Stimulated activated CD4-positive, alpha-beta T cell treated with anti-CD3 and anti-CD28 coated beads, Interleukin-15, amount 100 ng/mL, for 48 hours (primary cell): ENCODE measurements around the gene PLXND1.

Experiments used
- DNase-seq, 2 donors: peaks; one replicate each; pipeline ENCODE4 v3.0.0-alpha.2; 2020; ENCODE audit warnings: low read depth in 2 of 2

PLXND1 gene

GRCh38 chr3:129602730-129603560 is 3.5 kb downstream of the PLXND1 start:
- no peak for DNase-seq

GRCh38 chr3:129602309-129602708 is 4.2 kb downstream of the PLXND1 start:
- DNase-seq = no peak

- DNase-seq = no peak
These were observed 4.8 kb downstream of the PLXND1 start for GRCh38 chr3:129601713-129602112.

- DNase-seq = no peak
These were observed 6.1 kb downstream of the PLXND1 start for GRCh38 chr3:129600348-129600747.

GRCh38 chr3:129599607-129600006 is 6.9 kb downstream of the PLXND1 start:
- DNase-seq = no peak

- DNase-seq = no peak
These were observed 7.4 kb downstream of the PLXND1 start for GRCh38 chr3:129599073-129599472.

GRCh38 chr3:129598484-129598883 is 8.0 kb downstream of the PLXND1 start:
- no peak for DNase-seq

- no peak for DNase-seq
These were observed 8.5 kb downstream of the PLXND1 start for GRCh38 chr3:129598000-129598381.

- DNase-seq = no peak
These were observed 9.1 kb downstream of the PLXND1 start for GRCh38 chr3:129597087-129597999.

- no peak for DNase-seq
These were observed 10.0 kb downstream of the PLXND1 start for GRCh38 chr3:129596194-129597086.

GRCh38 chr3:129595544-129596193 is 10.8 kb downstream of the PLXND1 start:
- DNase-seq = no peak

GRCh38 chr3:129594907-129595390 is 11.5 kb downstream of the PLXND1 start:
- no peak for DNase-seq

- no peak for DNase-seq
These were observed 12.1 kb downstream of the PLXND1 start for GRCh38 chr3:129594409-129594808.

GRCh38 chr3:129593595-129594339 is 12.7 kb downstream of the PLXND1 start:
- peak; percentile 54 to 65 for DNase-seq

- DNase-seq = no peak
These were observed 13.3 kb downstream of the PLXND1 start for GRCh38 chr3:129593230-129593594.

- no peak for DNase-seq
These were observed 13.9 kb downstream of the PLXND1 start for GRCh38 chr3:129592381-129593131.

GRCh38 chr3:129591932-129592331 is 14.5 kb downstream of the PLXND1 start:
- no peak for DNase-seq

- DNase-seq = no peak
These were observed 16.3 kb downstream of the PLXND1 start for GRCh38 chr3:129590215-129590614.

- DNase-seq = no peak
These were observed 18.8 kb downstream of the PLXND1 start for GRCh38 chr3:129587566-129588210.
